Heart right ventricle (tissue), 16 donors: ENCODE results near the gene SLC39A6. TPM values are rescaled to one million over a fixed set of nuclear protein-coding genes. Genes with fewer than 3 reads are reported as not detected.

Experiments
- ATAC-seq, 8 donors: fragments of 200-7000 bp; cut with Tn5 transposase; one replicate each; pipeline ENCODE4 v1.9.1; 2020; ENCODE audit warnings: mild to moderate bottlenecking in 8 of 8, moderate library complexity in 8 of 8, moderate number of reproducible peaks in 1 of 8
- DNase-seq, 2 donors: peaks; one replicate each; pipeline ENCODE4 v3.0.0-alpha.2; 2020
- H3K27ac ChIP-seq, 10 donors: fragments of 200-600 bp; sonication (generic) in 2 of 10; one replicate each; pipeline versions ENCODE4 v1.5.0 to v1.8.0; 2020 to 2022; ENCODE audit warnings: mild to moderate bottlenecking in 3 of 10
- H3K27me3 ChIP-seq, 7 donors: fragments of 200-600 bp; one replicate each; pipeline ENCODE4 v1.8.0; 2021 to 2022; ENCODE audit warnings: mild to moderate bottlenecking in 2 of 7
- H3K36me3 ChIP-seq, 9 donors: fragments of 200-600 bp; sonication (generic) in 1 of 9; one replicate each; pipeline versions ENCODE4 v1.5.0 to v1.8.0; 2020 to 2022; ENCODE audit warnings: mild to moderate bottlenecking in 2 of 9
- H3K4me1 ChIP-seq, 9 donors: fragments of 200-600 bp; sonication (generic) in 1 of 9; one replicate each; pipeline versions ENCODE4 v1.5.0 to v1.8.0; 2020 to 2022; ENCODE audit warnings: mild to moderate bottlenecking in 4 of 9
- H3K4me3 ChIP-seq, 10 donors: fragments of 200-600 bp; sonication (generic) in 2 of 10; one replicate each; pipeline versions ENCODE4 v1.5.0 to v1.8.0; 2020 to 2022; ENCODE audit warnings: mild to moderate bottlenecking in 7 of 10, moderate library complexity in 2 of 10
- H3K9me3 ChIP-seq, 11 donors: fragments of 200-600 bp in 10 of 11; sonication (generic) in 2 of 11; one replicate each; pipeline versions ENCODE4 v1.5.0 to v1.8.0; 2013 to 2022; ENCODE audit warnings: mild to moderate bottlenecking in 2 of 11, control low read depth in 1 of 11, moderate library complexity in 1 of 11
- CTCF ChIP-seq, 9 donors: fragments of 200-600 bp; sonication (generic) in 2 of 9; IDR thresholded peaks; one replicate each; pipeline versions ENCODE4 v1.5.0 to v1.8.0; 2021 to 2022; ENCODE audit warnings: antibody characterized with exemption in 9 of 9, mild to moderate bottlenecking in 5 of 9, moderate library complexity in 1 of 9
- WGBS, 2 donors: extraction: QIAGEN DNeasy Blood & Tissue Kit; methylation state at CpG; one replicate each; pipeline ENCODE4 v1.1.7; 2013; ENCODE audit warnings: inconsistent platforms in 1 of 2; 5-methylcytosine and 5-hydroxymethylcytosine counted together
- intact Hi-C, 10 donors: fragments of 100-400 bp; cut with DNase I; formaldehyde crosslinking; loops; one replicate each; pipeline versions ENCODE4 v1.11.1 to v1.14.2; 2022
- polyA plus RNA-seq, 2 donors: library from polyadenylated mRNA; stranded (reverse); fragments of 200-250 nt; gene quantifications; one replicate each; pipeline ENCODE4 v1.2.3, GENCODE V29; 2013
- total RNA-seq, 10 donors: library from RNA; stranded (reverse); fragmentation: NEBNext Ultra II Directional in 3 of 10; extraction: Animal tissue kit (Norgen Biotek cat#: 25700) in 3 of 10; gene quantifications; one replicate each; pipeline versions ENCODE4 v1.2.1 to v1.2.4, GENCODE V29; 2021 to 2023
- donor health status: Arrhythmogenic right ventricular cardiomyopathy.
- donor health status: ischemic (EF 13 %, LVEDD 7.1; RV severe dilation, severe dysfunction).
- donor health status: healthy with polysubstance abuse.
- donor health status: DM: no; HTN: yes; CAD: no.
- donor health status: DM: no; HTN: no; CAD: no.
- donor health status: ischemic (EF 25% LVEDD 6.9; RV normal size, moderate dysfunction).
- donor health status: ischemic (EF 25% LVEDD 5.7; RV mildly dilated, moderate dysfunction).
- donor health status: healthy.
- donor health status: DM: yes; HTN: yes; CAD: no.
- donor health status: Ischemic cardiomyopathy.
- donor health status: ischemic (EF 35%, LVEDD 5.7; RV mildly dilated, moderate dysfunction).
- donor health status: nonischemic (EF 11% LVEDD 7.7; RV severe dilation, severe dysfunction).
- donor health status: DM: yes; HTN: yes; CAD: no.
- donor health status: PGD.
- donor health status: ischemic (EF 29% LVEDD 5.4; RV normal size, mild dysfunction).
- donor health status: nonischemic (EF 23%, LVEDD 6.1; RV moderate dilation, normal function).

The SLC39A6 gene
- total and polyA plus RNA-seq, 12 donors, result 3.5 to 18.4 (median 12.7) TPM

GRCh38 chr18:36143391-36143790, 14.3 kb upstream of the SLC39A6 start:
- intact Hi-C loops, result no loop called here
- TF ChIP-seq CTCF (IDR thresholded peaks at IDR 0.05), result no peak
- ATAC-seq (no peak), DNase-seq (no peak)
- Histone ChIP-seq H3K36me3 (peaks cover 0 to 100% (median 70%) of the 10 kb centered on the region in 9 donors), H3K4me1 (no peaks in the 10 kb centered on the region), H3K27me3 (no peaks in the 10 kb centered on the region), H3K9me3 (no peaks in the 10 kb centered on the region), H3K4me3 (no peak overlapping the region), H3K27ac (no peak overlapping the region)
- 100% methylated on average over 1 of the region's 2 CpGs for WGBS, 2 donors

- Histone ChIP-seq H3K27ac (no peak overlapping the region), H3K4me1 (no peaks in the 10 kb centered on the region), H3K36me3 (peaks cover 0 to 100% (median 74%) of the 10 kb centered on the region in 9 donors), H3K4me3 (no peak overlapping the region), H3K27me3 (no peaks in the 10 kb centered on the region), H3K9me3 (no peaks in the 10 kb centered on the region)
- TF ChIP-seq CTCF (IDR thresholded peaks at IDR 0.05), result no peak
- intact Hi-C loops, result no loop called here
- WGBS, 2 donors, result 93 to 98% methylated on average over 3 of the region's 3 CpGs
- DNase-seq (no peak), ATAC-seq (no peak)
These were observed 13.6 kb upstream of the SLC39A6 start for GRCh38 chr18:36142751-36143150.

- WGBS, 2 donors, result 94 to 96% methylated on average over 4 of the region's 4 CpGs
- DNase-seq, result no peak
- intact Hi-C loops, result no loop called here
These were observed 12.4 kb upstream of the SLC39A6 start for GRCh38 chr18:36141576-36141975.

GRCh38 chr18:36139245-36139644, 10.1 kb upstream of the SLC39A6 start:
- Histone ChIP-seq H3K4me3 (no peak overlapping the region), H3K27ac (no peak overlapping the region), H3K27me3 (no peaks in the 10 kb centered on the region), H3K36me3 (peaks cover 0 to 100% (median 46%) of the 10 kb centered on the region in 9 donors), H3K9me3 (no peaks in the 10 kb centered on the region), H3K4me1 (peaks cover 0 to 7% (median 0%) of the 10 kb centered on the region in 9 donors)
- TF ChIP-seq CTCF (IDR thresholded peaks at IDR 0.05), result no peak
- 91 to 93% methylated on average over 5 of the region's 5 CpGs for WGBS, 2 donors
- DNase-seq (no peak), ATAC-seq (no peak)
- intact Hi-C loops, result no loop called here

More at GRCh38 chr18:36141576-36141975, 12.4 kb upstream of the SLC39A6 start:
- TF ChIP-seq CTCF (IDR thresholded peaks at IDR 0.05), result no peak
- Histone ChIP-seq H3K27ac (no peak overlapping the region), H3K4me3 (no peak overlapping the region), H3K27me3 (no peaks in the 10 kb centered on the region), H3K4me1 (no peaks in the 10 kb centered on the region), H3K36me3 (peaks cover 0 to 100% (median 64%) of the 10 kb centered on the region in 9 donors), H3K9me3 (no peaks in the 10 kb centered on the region)
- no peak for ATAC-seq
